OCI-LY7 (cell line): ENCODE results near the gene REN. TPM values are rescaled to one million over a fixed set of nuclear protein-coding genes. Genes with fewer than 3 reads are reported as not detected.
A peak's percentile ranks its signal among the peaks of the same experiment; 100 is the strongest.

Source experiments
- BruUV-seq: library from RNA; stranded (reverse); fragments of 400-500 nt; replicated peaks from 2 replicates; lab custom pipeline; 2021; lab: Mats Ljungman, UMichigan
- CTCF ChIA-PET: fragments of 300-600 bp; sonication (Branson Sonifier 250); formaldehyde crosslinking; loops from one replicate; lab custom pipeline; 2022; ENCODE audit warnings: antibody characterized with exemption; ENCODE audit not compliant: unreplicated experiment; lab: Charles Lee
- POLR2A ChIA-PET: fragments of 300-600 bp; sonication (Branson Sonifier 250); formaldehyde crosslinking; loops from one replicate; lab custom pipeline; 2022; ENCODE audit warnings: antibody characterized with exemption; lab: Charles Lee
- DNase-seq: peaks from one replicate; pipeline ENCODE4 v3.0.0-alpha.2; 2015; ENCODE audit warnings: low spot score
- H2AFZ ChIP-seq: fragments of 200-600 bp; sonication (generic), shearing (Covaris generic); 2 replicates; pipeline ENCODE4 v1.6.1; 2014; ENCODE audit warnings: mild to moderate bottlenecking, antibody characterized with exemption, low read length, moderate library complexity
- H3K27ac ChIP-seq: fragments of 200-600 bp; sonication (generic); 2 replicates; pipeline ENCODE4 v1.5.1; 2014; ENCODE audit warnings: mixed run types, low read depth, mild to moderate bottlenecking, moderate library complexity, low read length, inconsistent platforms; ENCODE audit not compliant: poor library complexity, severe bottlenecking
- H3K36me3 ChIP-seq: fragments of 200-600 bp; sonication (generic); 2 replicates; pipeline ENCODE4 v1.6.1; 2014; ENCODE audit warnings: mild to moderate bottlenecking, antibody characterized with exemption, low read length, moderate library complexity, mixed read lengths; ENCODE audit not compliant: insufficient read depth
- H3K4me1 ChIP-seq: fragments of 200-600 bp; sonication (generic); 2 replicates; pipeline ENCODE4 v1.5.1; 2014; ENCODE audit warnings: mild to moderate bottlenecking, low read length; ENCODE audit not compliant: insufficient read depth, poor library complexity, severe bottlenecking
- H3K4me2 ChIP-seq: fragments of 200-600 bp; sonication (generic); 2 replicates; pipeline ENCODE4 v1.6.1; 2014; ENCODE audit warnings: mild to moderate bottlenecking, low read length
- H3K4me3 ChIP-seq: fragments of 200-600 bp; sonication (generic); 2 replicates; pipeline ENCODE4 v1.5.1; 2014; ENCODE audit warnings: mild to moderate bottlenecking, low read depth, low read length; ENCODE audit not compliant: poor library complexity, severe bottlenecking
- H3K79me2 ChIP-seq: fragments of 200-600 bp; sonication (generic); 2 replicates; pipeline ENCODE4 v1.6.1; 2016; ENCODE audit warnings: low read depth, mild to moderate bottlenecking, low read length, moderate library complexity, mixed read lengths; ENCODE audit not compliant: insufficient read depth
- H3K9me2 ChIP-seq: fragments of 200-600 bp; sonication (generic); 2 replicates; pipeline ENCODE4 v1.6.1; 2016; ENCODE audit warnings: mild to moderate bottlenecking, low read length, mixed read lengths; ENCODE audit not compliant: insufficient read depth
- H3K9me3 ChIP-seq: fragments of 200-600 bp; sonication (generic); 2 replicates; pipeline ENCODE4 v1.6.1; 2014; ENCODE audit warnings: mild to moderate bottlenecking, mixed run types, low read length, mixed read lengths
- H4K20me1 ChIP-seq: fragments of 200-600 bp; sonication (generic); 2 replicates; pipeline ENCODE4 v1.6.1; 2014; ENCODE audit warnings: mild to moderate bottlenecking, antibody characterized with exemption, low read length, moderate library complexity, mixed read lengths; ENCODE audit not compliant: insufficient read depth
- CTCF ChIP-seq: fragments of 200-600 bp; sonication (generic); conservative IDR thresholded peaks from 2 replicates; pipeline ENCODE4 v1.5.1; 2014; ENCODE audit warnings: mild to moderate bottlenecking, antibody characterized with exemption, low read length, moderate library complexity, mixed read lengths
- EZH2phosphoT487 ChIP-seq: fragments of 200-600 bp; sonication (generic); IDR thresholded peaks from 2 replicates; pipeline ENCODE4 v1.6.1; 2018; ENCODE audit warnings: low read depth, borderline replicate concordance, mild to moderate bottlenecking, mixed run types, antibody characterized with exemption, low read length, moderate library complexity, mixed read lengths
- intact Hi-C: fragments of 100-400 bp; cut with micrococcal nuclease; formaldehyde crosslinking; loops from one replicate; pipeline ENCODE4 v1.10.0; 2022; ENCODE audit not compliant: unreplicated experiment
- total RNA-seq, 2 experiments: library from RNA; depleted of rRNA in 1 of 2; stranded (reverse); fragments of >200 nt in 1 of 2; shearing (Covaris generic) in 1 of 2; gene quantifications; 2 replicates each; pipeline ENCODE4 v1.2.3, GENCODE V29; 2014 to 2022

Gene REN
- total RNA-seq, 2 experiments from 2014 or later: not detected

- Histone ChIP-seq H3K4me3 (no peak overlapping the region), H3K9me3 (no peaks in the 10 kb centered on the region), H3K9me2 (no peaks in the 10 kb centered on the region), H3K4me2 (no peak overlapping the region), H4K20me1 (no peaks in the 10 kb centered on the region), H3K4me1 (peaks cover 9% of the 10 kb centered on the region), H3K79me2 (no peaks in the 10 kb centered on the region), H3K27ac (no peak overlapping the region), H3K36me3 (no peaks in the 10 kb centered on the region), H2AFZ (no peak overlapping the region)
- no TSS peak for BruUV-seq
- TF ChIP-seq CTCF (no peak), EZH2phosphoT487 (no peak)
- CTCF ChIA-PET: no interaction called here
- POLR2A ChIA-PET: no interaction called here
- no peak for DNase-seq
- intact Hi-C loops: no loop called here
Observed at GRCh38 chr1:204113896-204114295, 52.2 kb downstream of the REN start.

GRCh38 chr1:204112876-204113730 lies 53.0 kb downstream of the REN start:
- intact Hi-C loops: no loop called here
- POLR2A ChIA-PET: interaction anchor here (0.6 to 1.2 kb wide), 2 partner anchors 15 to 548 kb away, joined by 3 read pairs; no protein-coding TSS in a partner anchor

More at GRCh38 chr1:204112876-204113730, 53.0 kb downstream of the REN start:
- no peak overlapping the region for H3K4me3 ChIP-seq
- H3K79me2 ChIP-seq: no peaks in the 10 kb centered on the region
- peaks cover 9% of the 10 kb centered on the region for H3K4me1 ChIP-seq
- no peak for DNase-seq
- H3K9me2 ChIP-seq: no peaks in the 10 kb centered on the region
- no TSS peak for BruUV-seq
- no peak overlapping the region for H3K4me2 ChIP-seq
- H3K27ac ChIP-seq: no peak overlapping the region
- no peaks in the 10 kb centered on the region for H3K9me3 ChIP-seq
- no peak overlapping the region for H2AFZ ChIP-seq
- no peaks in the 10 kb centered on the region for H4K20me1 ChIP-seq
- CTCF ChIA-PET: no interaction called here
- no peaks in the 10 kb centered on the region for H3K36me3 ChIP-seq
- no peak for TF ChIP-seq EZH2phosphoT487
- peak; percentile 32; the same call in 1 of the 2 replicates for TF ChIP-seq CTCF
